BJ (cell line): ENCODE data around the gene HBA2. TPM values are rescaled to one million over a fixed set of nuclear protein-coding genes. Genes with fewer than 3 reads are reported as not detected.

ENCODE experiments used
- CTCF ChIA-PET: fragments of 350-600 bp; formaldehyde crosslinking; extraction: SDS; loops from one replicate; lab custom pipeline; 2021; ENCODE audit warnings: antibody characterized with exemption, inconsistent platforms; lab: Yijun Ruan, JAX
- POLR2A ChIA-PET: fragments of 300-600 bp; sonication (Branson Sonifier 250); formaldehyde crosslinking; extraction: SDS; loops from one replicate; lab custom pipeline; 2021; ENCODE audit warnings: antibody characterized with exemption; lab: Charles Lee
- DNase-seq: peaks from one replicate; pipeline ENCODE4 v3.0.0-alpha.2; 2011; ENCODE audit warnings: low read depth
- H3K27me3 ChIP-seq: 2 replicates; pipeline ENCODE4 v1.6.0; 2011; ENCODE audit warnings: low read length; ENCODE audit not compliant: control insufficient read depth, insufficient read depth
- H3K36me3 ChIP-seq: 2 replicates; pipeline ENCODE4 v1.5.1; 2011; ENCODE audit warnings: low read length; ENCODE audit not compliant: control insufficient read depth, insufficient read depth
- H3K4me3 ChIP-seq: 2 replicates; pipeline ENCODE4 v1.5.1; 2011; ENCODE audit warnings: low read depth, mild to moderate bottlenecking, control low read depth, low read length
- CTCF ChIP-seq: IDR thresholded peaks from 2 replicates; pipeline ENCODE4 v1.5.1; 2011; ENCODE audit warnings: low read depth, mild to moderate bottlenecking, control low read depth, inconsistent platforms, low read length, moderate library complexity; ENCODE audit not compliant: insufficient read depth
- polyA plus RNA-seq: library from polyadenylated mRNA; depleted of rRNA; stranded (reverse); fragments of >200 nt; gene quantifications from 2 replicates; pipeline ENCODE4 v1.2.3, GENCODE V29; 2011

Gene HBA2
- polyA plus RNA-seq, 1 experiment = 0.17 TPM

GRCh38 chr16:133716-134115, 39.0 kb upstream of the HBA2 start:
- no peak for DNase-seq
- ChIA-PET POLR2A (no interaction called here), CTCF (interaction anchor here (0.8 to 1.4 kb wide), 2 partner anchors 27 to 47 kb away, joined by 3 to 4 read pairs; partner anchors contain the start of gene HBQ1)
- no peak overlapping the region for H3K4me3 ChIP-seq
- H3K36me3 ChIP-seq = no peaks in the 10 kb centered on the region
- H3K27me3 ChIP-seq = no peaks in the 10 kb centered on the region
- TF ChIP-seq CTCF = no peak

DNA sequence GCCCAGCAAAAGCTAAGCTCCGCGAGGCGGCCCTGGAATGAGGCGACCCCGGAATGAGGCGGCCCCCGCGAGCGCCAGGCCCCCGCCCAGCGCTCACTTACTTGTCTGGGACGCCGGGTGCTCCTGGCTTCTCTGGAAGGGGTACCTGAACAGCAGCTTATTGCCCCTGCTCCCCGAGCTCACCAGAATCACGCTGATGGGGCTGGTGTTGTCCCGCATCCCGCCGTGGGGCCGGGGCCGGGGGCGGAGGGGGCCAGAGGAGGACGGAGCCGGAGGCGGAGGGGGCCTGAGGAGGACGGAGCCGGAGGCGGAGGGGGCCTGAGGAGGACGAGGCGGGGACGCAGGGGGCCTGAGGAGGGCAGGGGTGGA, 34.6 kb upstream of the HBA2 start:
- H3K4me3 ChIP-seq = peak overlapping the region; percentile 85
- CTCF ChIA-PET = interaction anchor here (0.9 kb wide), 1 partner anchor 26 kb away, joined by 3 read pairs; no protein-coding TSS in a partner anchor
- DNase-seq = no peak
- H3K36me3 ChIP-seq = no peaks in the 10 kb centered on the region
- TF ChIP-seq CTCF = no peak
- H3K27me3 ChIP-seq = no peaks in the 10 kb centered on the region
- POLR2A ChIA-PET = no interaction called here

- CTCF ChIA-PET = interaction anchor here (1.4 kb wide), 1 partner anchor 23 kb away, joined by 3 read pairs; no protein-coding TSS in a partner anchor
- no peak for TF ChIP-seq CTCF
- Histone ChIP-seq H3K36me3 (no peaks in the 10 kb centered on the region), H3K4me3 (no peak overlapping the region), H3K27me3 (no peaks in the 10 kb centered on the region)
- POLR2A ChIA-PET = no interaction called here
- DNase-seq = no peak
Measured at GRCh38 chr16:140175-140857, 32.4 kb upstream of the HBA2 start.

DNA sequence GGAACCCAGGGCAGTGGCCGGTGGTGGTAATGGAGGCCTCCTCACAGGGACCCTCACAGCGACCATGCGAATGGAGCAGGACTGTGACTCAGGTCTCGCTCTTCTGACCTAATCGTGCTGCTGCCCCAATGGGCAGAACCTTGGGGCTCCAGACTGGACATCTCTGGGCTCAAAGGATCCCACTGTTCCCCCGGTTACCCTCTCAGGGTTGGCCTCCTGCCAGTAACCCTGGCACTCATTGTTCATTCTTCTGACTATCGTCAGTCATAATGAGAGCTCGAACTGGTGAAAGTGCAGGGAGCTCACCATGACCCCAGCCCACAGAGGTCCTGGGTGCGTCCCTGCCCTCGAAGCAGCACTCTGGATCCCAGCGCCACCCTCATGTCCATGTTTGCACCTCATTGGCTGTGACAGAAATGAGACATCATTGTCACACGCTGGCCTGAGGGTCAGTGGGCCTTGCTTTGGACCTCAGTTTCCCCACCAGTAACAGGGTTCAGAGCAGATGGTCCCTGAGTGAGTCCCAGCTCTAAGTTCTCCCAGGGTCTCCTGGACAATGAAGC, 30.2 kb upstream of the HBA2 start:
- H3K36me3 ChIP-seq = no peaks in the 10 kb centered on the region
- ChIA-PET POLR2A (no interaction called here), CTCF (interaction anchor here (1.3 kb wide), 1 partner anchor 35 kb away, joined by 4 read pairs; no protein-coding TSS in a partner anchor)
- no peak for DNase-seq
- H3K27me3 ChIP-seq = no peaks in the 10 kb centered on the region
- TF ChIP-seq CTCF = no peak
- no peak overlapping the region for H3K4me3 ChIP-seq

DNA sequence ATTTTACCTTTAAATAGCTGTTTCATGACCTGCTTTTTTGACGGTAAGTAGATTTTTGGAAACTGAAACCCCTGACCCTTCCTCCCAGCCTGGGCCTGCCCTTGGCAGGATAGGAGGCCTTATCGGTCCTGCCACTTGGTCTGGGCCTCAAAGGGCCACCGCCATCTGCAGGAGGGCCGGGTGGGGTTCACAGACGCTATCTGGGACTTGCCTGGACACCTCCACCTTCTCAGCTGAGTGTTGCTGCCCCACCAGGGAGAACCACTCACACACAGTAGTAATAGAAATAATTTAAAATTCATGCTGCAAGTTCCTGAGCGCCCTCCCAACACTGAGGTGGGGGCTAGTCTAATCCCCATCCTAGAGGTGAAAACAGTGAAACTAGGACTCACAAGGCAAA, 29.6 kb upstream of the HBA2 start:
- H3K27me3 ChIP-seq = no peaks in the 10 kb centered on the region
- ChIA-PET POLR2A (no interaction called here), CTCF (interaction anchor here (1.3 kb wide), 1 partner anchor 36 kb away, joined by 4 read pairs; no protein-coding TSS in a partner anchor)
- H3K4me3 ChIP-seq = no peak overlapping the region
- no peak for TF ChIP-seq CTCF
- no peak for DNase-seq
- no peaks in the 10 kb centered on the region for H3K36me3 ChIP-seq
